CD4-positive, alpha-beta T cell treated with Interferon gamma for 1 hour (primary cell): Measurements from ENCODE around the gene KCNV2.
"Not testable (repeated sequence)": the region's sequence is repeated elsewhere in the genome, so short reads cannot be mapped to it uniquely, and the experiment has no call there.

Experiments used
- DNase-seq: peaks from one replicate; pipeline ENCODE4 v3.0.0-alpha.2; 2020

KCNV2 gene

GRCh38 chr9:2717385-2717784 lies at the start of gene KCNV2:
Gene KCNV2, plus strand, starts transcription at chr9:2717510. Its CDS starts 230 bp downstream, at chr9:2717740.
- no peak for DNase-seq

GRCh38 chr9:2673161-2673560 lies 44.1 kb upstream of the KCNV2 start:
- no peak for DNase-seq

DNA sequence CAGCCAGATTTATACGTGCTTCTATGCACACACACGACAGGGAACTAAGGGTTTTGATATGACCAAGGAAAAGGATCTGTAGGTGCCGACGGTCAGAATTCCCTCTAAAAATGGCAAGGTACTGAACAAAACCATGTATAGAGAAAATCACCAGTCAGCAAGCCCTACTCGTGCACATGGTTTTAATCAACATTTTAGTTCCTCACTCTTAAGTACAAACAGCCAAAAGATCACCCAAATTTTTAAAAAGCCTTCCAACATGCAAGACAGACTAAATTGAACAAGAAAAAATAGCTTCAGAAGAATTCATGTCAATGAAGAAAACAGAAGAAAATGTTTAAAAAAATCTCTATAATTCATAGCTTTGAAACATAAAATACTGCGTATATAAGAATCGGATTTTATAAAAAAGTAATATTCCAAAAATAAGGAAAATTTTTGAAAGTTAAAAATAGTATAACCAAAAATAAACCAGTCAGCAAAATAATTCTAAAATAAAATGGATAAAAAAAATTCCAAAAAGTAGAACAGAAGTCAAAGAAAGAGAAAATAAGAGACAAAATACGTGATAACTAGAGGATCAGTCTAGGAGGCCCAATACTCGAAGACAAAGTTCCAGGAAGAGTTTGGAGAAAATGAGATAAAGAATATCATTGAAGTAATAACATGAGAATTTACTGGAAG lies 43.0 kb upstream of the KCNV2 start:
- DNase-seq = no peak

DNA sequence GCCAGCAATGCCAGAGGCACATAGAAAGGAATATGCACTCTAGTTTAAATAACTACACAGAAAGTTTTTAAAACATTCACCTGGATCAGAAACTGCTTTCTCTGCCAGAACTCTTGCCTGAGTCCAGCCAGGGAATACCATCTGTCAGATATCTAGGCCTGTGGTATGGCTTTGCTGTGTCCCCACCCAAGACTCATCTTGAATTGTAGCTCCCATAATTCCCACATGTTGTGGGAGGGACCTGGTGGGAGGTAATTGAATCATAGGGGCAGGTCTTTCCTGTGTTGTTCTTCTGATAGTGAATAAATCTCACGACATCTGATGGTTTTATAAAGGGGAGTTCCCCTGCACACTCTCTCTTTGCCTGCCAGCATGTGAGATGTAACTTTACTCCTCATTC lies 41.5 kb upstream of the KCNV2 start:
- no peak for DNase-seq

GRCh38 chr9:2676466-2676865 lies 40.8 kb upstream of the KCNV2 start:
- no peak for DNase-seq

DNA sequence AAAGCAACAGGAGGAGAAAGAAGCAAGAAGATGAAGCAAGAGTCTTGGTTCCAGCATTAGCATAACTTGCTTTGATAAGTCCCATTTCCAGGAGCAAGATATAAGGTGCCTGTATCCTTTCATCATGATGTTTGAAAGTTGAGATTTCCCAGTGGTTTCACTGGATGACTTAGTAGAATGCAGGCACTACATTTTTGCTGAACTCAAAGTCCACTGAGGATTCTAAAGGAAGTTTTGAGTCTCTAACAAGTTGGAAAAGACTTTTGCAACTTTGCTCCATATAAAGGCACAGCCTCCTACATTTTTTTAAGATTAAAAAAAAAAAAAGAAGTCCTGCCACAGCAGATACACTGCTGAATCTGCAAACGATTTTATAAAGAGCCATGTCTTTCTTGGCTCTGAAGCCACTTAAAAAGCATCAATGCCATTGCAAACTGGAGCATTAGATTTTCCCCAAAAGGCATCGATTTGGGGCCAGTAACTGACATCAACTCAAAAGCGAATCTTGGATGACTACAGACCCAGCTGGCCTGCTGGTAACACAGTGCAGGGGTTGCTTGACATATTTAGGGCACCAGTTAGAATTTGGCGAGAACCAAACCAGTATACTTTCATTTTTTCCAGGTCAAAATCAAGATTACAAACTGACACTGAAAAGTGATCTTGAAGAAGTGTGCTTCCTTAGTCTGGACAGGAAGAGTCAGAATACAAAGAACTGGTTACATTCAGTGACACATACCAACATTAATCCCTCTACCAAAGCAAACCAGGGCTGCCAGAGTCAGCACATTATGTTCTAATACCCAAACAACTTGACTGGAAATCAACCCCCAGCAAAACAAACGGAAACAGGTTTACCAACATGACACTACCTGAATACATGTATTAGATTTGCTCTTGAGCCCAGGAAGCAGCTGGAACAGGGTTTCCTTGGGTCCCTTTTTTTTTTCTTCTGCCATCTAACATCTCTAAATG lies 39.1 kb upstream of the KCNV2 start:
- no peak for DNase-seq

- DNase-seq = no peak
Measured at GRCh38 chr9:2679011-2679410, 38.3 kb upstream of the KCNV2 start.

GRCh38 chr9:2681981-2682380 lies 35.3 kb upstream of the KCNV2 start:
- DNase-seq = no peak

GRCh38 chr9:2686911-2687310 lies 30.4 kb upstream of the KCNV2 start:
- DNase-seq = no peak

DNA sequence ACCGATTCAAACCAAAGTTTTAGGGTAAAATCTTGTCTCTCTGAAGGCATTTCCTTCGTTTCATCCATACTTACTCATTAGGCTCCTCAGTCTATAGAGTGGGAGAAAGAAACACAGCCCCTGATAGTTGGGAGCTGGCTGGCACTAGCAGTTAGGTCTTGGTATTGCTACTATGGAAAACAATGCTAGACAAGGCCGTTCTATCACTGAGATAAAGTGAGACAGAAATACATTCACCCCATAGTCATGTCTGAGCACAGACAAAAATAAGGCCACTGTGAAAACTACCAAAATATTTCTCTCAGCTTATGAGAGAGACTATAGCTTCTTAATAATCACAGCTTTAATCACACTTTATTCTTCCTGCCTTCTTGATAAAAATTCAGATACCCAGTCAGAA lies 28.7 kb upstream of the KCNV2 start:
- DNase-seq = no peak

DNA sequence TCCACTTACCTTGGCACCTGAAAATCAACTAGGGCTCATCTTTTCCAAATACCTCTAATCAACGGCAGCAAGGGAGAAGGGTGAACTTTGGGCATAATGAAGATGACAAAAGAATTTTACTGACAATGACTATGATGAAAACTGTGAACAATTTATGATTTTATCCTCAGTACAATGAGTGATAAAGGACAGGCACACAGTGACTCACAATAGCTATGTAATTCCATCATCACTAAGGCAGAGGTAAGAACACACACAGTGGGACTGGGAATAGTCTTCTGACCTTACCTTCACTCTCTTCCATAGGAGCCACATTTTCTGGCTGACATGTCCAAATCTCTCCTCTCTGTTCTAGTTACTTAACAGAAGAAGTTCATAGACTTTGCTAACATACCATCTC lies 26.1 kb upstream of the KCNV2 start:
- no peak for DNase-seq

DNA sequence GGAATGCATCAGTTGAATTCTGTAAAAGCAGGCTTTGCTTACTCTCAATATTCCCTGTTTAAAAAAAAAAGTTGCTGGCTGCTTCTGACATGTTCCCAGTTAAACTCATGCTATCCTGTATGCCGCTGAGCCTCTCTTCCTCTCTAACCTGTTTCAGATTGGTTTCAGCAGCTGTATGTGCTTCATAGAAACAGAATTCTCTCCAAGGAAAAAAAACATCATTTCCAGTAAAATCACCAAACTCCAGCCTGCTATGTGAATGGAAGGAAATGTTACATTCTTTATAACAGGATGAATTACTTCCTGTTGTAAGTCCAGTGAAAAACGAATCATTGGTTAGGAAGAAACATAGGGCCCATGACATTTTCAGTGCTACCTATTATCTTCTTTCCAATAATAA lies 25.7 kb upstream of the KCNV2 start:
- no peak for DNase-seq

- DNase-seq = no peak
Measured at GRCh38 chr9:2693056-2693455, 24.3 kb upstream of the KCNV2 start.

DNA sequence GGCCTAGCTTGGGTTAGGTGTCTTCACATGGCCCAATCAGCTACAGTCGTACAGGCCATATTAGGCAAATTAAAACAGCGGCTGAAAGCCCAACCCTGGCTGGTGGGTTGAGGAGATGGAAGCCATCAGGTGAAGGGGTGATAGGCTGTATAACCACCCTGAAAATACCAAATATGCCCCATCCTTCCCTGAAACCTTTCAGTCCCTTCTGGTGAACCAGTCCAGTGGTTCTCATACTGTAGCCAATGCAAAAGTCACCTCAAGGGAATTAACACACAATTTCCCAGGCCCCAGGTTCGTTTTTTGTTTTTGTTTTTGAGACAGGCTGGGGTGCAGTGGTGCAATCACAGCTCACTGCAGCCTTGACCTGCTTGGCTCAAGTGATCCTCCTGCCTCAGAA lies 19.8 kb upstream of the KCNV2 start:
- no peak for DNase-seq

DNA sequence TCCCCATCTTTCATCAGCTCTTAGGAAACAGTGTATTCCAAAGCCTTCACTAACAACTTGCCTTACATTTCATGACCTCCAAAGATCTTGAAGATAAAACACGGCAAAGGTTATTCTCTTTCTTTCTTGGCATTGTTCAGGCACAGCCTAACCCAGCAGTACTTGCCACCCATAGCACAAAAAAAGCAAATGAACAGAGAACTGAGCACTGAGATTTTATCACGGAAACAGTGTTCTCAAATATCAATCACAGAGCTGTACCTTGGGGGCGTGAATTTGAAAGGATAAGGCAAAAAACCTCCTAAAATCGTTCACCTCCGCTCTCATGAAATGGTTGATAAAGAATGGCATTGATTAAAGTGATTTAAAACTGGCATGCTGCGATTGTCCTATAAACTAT lies 16.9 kb upstream of the KCNV2 start:
- DNase-seq = no peak

- no peak for DNase-seq
Measured at GRCh38 chr9:2700909-2701550, 16.3 kb upstream of the KCNV2 start.

- no peak for DNase-seq
Measured at GRCh38 chr9:2704504-2704903, 12.8 kb upstream of the KCNV2 start.

- not testable (repeated sequence) for DNase-seq
Measured at GRCh38 chr9:2707256-2707655, 10.1 kb upstream of the KCNV2 start.

- no peak for DNase-seq
Measured at GRCh38 chr9:2709645-2710101, 7.6 kb upstream of the KCNV2 start.

DNA sequence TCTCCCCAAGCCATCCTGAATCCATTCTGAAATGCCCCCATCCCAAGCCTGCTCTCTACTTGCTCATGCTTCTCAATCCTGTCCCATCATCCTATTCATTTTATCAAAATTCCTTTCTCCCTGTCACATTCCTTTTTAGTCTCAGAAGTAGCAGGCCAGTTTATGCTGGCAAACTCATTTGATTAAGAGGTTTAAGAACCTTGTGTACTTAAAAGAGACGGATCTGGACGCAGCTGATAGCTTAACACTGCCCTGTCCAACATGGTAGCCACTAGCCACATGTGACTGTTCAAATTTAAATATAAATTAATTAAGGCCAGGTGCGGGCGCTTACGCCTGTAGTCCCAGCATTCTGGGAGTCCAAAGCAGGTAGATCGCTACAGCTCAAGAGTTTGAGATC lies 5.6 kb upstream of the KCNV2 start:
- DNase-seq = no peak

DNA sequence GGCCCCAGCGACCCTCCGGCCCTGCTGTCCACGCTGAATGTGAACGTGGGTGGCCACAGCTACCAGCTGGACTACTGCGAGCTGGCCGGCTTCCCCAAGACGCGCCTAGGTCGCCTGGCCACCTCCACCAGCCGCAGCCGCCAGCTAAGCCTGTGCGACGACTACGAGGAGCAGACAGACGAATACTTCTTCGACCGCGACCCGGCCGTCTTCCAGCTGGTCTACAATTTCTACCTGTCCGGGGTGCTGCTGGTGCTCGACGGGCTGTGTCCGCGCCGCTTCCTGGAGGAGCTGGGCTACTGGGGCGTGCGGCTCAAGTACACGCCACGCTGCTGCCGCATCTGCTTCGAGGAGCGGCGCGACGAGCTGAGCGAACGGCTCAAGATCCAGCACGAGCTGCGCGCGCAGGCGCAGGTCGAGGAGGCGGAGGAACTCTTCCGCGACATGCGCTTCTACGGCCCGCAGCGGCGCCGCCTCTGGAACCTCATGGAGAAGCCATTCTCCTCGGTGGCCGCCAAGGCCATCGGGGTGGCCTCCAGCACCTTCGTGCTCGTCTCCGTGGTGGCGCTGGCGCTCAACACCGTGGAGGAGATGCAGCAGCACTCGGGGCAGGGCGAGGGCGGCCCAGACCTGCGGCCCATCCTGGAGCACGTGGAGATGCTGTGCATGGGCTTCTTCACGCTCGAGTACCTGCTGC lies 839 bp downstream of the KCNV2 start:
- DNase-seq = no peak

DNA sequence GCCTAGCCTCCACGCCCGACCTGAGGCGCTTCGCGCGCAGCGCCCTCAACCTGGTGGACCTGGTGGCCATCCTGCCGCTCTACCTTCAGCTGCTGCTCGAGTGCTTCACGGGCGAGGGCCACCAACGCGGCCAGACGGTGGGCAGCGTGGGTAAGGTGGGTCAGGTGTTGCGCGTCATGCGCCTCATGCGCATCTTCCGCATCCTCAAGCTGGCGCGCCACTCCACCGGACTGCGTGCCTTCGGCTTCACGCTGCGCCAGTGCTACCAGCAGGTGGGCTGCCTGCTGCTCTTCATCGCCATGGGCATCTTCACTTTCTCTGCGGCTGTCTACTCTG lies 1.4 kb downstream of the KCNV2 start:
- no peak for DNase-seq

GRCh38 chr9:2720179-2720654 lies 2.9 kb downstream of the KCNV2 start:
- DNase-seq = no peak
